GM19025 (cell line): ENCODE data around the gene NRXN3.
A peak's percentile ranks its signal among the peaks of the same experiment; 100 is the strongest.
"Not testable (repeated sequence)": the region's sequence is repeated elsewhere in the genome, so short reads cannot be mapped to it uniquely, and the experiment has no call there.

Experiments
- ATAC-seq: cut with Tn5 transposase; IDR thresholded peaks from one replicate; pipeline ENCODE4 v1.9.1; 2021; ENCODE audit warnings: mild to moderate bottlenecking, low read depth, moderate library complexity; ENCODE audit not compliant: unreplicated experiment

The NRXN3 gene

DNA sequence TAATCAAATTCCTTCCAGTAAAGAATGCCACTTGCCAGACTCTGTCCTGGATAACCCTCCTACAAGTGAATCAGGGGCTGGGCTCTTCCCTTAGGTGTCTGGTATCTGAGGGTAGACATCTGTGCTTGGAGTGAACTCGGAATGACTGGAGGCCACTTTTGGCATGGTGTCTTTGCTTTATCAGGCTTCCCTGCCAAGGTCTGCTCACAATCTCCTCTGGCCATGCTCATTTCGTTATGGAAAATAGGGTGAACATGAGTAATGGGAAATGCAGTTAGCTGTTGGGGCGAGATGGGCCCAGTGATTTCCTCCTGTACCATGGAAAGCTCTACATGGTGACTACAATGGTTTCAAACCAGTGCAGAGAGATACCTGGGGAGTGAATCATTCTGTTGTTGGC is 212.9 kb downstream of the NRXN3 start:
- ATAC-seq = no peak

DNA sequence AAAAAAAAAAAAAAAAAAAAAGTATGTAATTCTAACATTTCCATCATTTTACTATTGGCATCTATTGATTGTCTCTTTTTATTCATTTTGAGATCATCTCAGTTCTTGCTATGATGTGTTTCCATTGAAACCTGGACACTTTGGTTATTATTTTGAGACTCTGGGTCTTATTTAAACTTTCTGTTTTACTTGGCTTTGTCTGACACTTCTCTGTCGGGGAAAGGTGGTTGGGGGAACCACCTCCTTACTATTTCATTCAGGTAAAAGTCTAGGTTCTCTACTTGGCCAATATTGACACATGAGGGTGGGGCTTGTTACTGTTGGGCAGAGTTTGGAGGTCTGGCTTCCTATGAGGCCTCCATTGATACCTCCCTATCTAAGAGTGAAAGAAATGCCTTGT is 228.0 kb downstream of the NRXN3 start:
- no peak for ATAC-seq

DNA sequence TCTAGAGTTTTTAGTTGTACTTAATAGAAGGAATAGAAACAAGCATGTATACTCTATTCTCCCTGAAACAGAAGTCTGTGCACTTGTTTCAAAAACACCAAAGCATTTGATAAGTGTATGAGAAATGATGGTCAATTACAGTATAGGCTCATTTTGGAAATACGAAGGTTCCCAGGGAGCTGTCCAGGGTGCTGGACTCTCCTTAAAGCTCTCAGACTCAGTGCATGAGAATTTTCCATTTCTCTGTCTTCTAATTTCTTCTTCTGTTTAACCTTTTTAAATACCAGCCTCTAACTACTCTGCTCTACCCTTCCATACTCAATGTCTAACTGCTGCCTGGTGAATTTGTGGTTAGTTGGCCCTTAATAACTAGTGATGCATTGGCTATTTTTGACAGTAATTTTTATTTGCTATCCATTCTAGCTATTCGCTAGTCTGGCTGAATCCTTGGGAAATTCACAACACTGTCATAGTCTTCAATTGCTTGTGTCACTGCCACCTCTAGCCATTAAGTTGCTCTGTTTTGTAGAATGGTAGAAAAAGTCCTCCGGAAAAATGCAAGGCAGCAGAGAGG is 229.2 kb downstream of the NRXN3 start:
- ATAC-seq = no peak

DNA sequence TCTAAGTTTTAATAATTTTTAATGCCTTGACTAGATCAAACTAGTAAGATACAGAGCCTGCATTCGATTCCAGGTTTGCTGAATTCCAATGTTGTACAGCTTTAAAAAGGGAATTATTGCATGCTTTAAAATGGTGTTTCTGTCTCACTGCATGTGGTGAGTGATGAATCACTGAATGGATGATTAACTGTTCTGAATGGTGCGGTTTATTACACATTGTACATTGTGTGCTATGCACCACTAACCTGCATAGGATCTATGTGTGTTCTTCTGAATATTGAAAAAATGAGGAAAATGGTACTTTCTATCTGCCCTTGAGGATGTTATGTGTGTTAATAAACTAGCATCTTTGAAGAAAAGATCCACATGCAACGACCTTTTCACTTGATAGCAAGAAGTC is 231.7 kb downstream of the NRXN3 start:
- ATAC-seq = no peak

DNA sequence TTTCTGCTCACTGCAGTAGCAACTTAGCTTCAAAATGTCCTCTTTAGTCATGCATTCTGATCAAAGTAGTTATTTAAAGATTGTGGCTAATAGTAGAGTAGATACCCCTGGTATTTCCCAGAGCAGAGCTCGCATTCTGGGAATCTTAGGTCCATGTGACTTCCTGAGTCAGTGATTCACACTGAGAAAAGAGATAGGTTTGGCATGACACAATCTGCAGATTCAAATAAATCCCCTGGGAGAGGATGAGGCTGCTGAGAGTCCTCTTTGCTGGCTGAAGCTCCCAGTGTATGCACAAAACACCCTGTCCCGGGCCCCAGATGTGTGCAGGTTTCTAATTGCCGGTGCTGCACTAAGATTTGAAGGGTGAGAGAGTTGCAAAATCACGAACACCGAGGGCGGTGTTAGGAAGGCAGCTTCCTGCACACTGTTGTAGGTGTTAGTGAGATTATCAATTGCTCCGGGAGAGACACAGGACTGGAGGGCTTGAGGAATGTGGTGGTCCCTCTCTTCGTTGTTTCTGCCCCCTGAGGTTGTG is 233.2 kb downstream of the NRXN3 start:
- ATAC-seq = peak; percentile 74

DNA sequence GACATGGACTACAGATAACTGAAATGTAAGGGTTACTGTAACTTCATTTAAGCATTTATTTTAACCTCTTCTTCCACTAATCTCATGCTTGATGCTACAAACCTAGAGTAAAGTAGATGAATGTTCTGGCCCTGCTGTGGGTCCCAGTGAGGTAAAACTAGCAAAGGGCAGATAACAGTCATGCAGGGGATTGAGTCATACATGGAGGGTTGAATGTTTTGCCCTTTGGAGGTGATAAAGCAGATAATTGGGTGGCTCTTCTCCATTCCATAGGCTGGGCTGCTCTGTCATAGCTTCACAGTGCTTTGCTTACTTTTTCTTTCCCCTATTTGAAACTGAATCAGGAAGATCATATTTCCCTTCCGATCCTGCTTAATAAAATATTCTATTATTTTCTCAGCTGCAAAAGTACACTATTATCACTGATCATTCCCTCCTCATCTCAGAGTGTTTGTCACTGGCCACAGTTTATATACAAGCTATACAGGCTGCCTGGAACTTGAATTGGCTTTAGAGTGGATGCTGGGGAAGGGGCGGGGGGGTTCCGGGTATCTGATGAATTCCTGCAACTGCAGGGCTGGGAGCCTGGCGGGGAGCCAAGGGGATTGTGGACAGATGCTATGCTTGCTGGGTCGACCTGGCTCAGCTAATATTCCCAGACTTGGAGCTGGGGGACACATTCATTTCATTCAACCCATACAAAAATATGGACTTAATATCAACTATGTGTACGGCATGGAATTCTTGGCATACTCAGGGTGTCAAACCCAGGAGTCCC is 235.1 kb downstream of the NRXN3 start:
- ATAC-seq = no peak

DNA sequence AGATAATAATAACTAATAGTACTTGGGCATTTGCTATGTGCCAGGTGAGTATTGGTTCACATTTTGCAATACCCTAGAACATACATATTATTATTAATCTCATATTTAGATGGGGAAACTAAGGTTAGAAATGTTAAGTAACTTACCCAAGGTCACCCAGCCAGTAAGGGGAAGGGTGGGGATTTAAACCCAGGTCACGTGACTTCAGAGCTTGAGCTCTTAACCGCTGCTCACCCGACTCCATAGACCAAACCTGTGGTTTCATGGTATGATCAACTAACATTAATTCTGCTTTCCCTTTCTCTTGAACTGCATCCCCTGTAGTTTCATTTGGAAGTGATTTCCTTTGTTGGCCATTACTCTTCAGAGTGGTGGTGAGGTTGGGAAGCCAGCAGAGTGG is 242.3 kb downstream of the NRXN3 start:
- ATAC-seq = no peak

DNA sequence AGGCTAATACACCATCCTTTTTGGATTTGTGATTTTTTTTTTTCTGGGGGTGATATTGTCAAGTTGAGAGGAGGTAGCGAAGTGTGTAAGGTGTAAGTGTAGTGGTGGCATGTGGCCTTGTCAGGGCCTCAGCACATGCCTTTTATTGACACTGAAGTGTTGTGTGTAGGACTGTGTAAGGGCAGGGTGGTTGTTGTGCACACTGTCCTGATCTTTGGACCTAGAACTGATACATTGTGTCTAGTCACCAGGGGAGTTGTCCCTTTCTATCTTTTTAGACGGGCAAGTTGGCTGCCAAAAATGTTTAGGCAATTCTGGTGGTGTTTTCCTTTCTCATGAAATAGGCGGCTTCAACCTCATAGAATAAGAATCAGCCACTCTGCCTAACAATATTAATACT is 244.0 kb downstream of the NRXN3 start:
- no peak for ATAC-seq

DNA sequence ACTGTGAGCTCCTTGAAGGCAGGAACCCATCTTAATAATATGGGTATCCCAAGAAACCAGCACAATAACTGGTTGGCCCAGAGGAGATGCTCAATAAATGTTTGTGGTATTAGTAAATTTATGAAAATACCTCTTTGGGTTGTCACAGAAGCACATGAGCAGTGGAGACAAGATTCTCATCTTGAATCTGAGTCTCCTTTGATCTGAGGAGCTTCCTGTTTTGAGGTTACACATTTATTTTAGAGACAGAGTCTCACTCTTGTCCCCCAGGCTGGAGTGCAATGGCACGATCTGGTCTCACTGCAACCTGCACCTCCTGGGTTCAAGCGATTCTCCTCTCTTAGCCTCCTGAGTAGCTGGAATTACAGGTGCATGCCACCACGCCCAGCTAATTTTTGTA is 247.4 kb downstream of the NRXN3 start:
- no peak for ATAC-seq

DNA sequence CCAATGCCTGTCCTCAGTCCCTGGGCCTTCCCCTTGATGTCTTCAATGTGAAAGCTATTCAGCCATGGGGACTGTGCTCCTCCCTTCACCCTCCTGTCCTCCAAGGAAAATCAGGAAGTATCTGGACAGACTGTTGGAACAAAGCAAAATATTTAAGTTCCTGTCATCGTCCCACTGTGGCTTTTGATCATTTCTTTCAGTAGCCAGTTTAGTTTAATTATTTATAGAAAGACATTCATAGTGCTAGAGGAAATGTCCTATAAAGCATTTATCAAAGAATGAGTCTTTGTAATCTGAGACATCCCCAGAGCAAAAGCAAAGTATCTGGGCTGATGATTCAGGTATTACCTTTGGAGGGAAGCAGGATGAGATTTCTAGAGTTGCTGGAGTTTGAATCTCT is 254.1 kb downstream of the NRXN3 start:
- no peak for ATAC-seq

DNA sequence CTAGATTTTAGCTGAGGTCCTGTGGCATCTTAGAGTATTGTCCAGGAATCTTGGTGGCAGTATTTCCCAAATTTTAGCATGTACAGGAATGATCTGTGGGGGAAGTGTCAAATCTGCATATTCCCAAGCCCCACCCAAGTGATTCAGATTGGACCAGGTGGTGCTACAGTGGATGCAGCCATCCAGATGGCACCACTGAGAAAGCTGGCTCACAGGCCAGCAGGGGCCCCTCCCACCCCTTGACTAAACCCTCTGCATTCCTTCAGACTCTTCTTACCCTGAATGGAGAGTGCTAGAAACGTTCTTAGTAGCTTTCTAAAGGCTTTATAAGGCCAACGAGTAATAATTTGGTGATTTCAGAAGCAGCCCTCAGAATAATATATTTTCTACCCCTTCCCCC is 255.2 kb downstream of the NRXN3 start:
- no peak for ATAC-seq

DNA sequence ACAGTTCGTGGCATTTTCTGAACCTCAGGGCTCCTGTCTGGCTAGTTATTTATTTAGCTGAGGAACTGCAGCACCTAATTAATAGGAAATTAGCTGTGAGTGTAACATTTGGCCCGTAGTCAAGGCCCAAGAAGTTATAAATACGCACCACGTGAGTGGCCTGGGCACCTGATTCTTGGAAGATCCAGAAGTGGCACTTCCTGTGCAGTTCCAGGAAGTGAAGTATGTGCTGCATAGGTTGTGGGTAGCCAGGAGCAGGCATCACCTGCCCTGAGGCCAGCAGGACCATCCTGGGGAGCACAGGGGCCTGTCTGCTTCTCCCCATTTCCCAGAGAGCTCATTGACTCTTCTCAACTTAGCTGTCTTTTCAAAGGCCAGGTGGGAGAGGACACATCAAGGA is 255.6 kb downstream of the NRXN3 start:
- no peak for ATAC-seq

DNA sequence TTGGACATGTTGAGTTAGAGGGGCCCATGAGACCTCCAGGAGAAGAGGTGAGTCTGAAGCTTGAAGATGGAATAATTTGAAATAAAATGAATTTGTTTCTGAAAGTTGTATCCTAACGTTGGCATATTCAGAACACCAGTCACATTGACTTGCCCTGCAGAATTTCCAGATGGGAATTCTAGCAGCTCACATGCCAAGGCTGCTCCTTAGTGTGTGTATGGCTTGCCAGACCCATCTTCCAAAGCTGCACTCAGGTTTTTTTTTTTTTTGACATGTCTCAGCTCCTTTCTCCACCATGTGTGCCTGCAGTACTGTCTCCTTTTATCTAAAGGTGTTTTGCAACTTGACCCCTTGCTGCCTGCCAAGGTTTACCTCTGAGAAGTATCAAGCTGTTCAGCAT is 261.9 kb downstream of the NRXN3 start:
- ATAC-seq = no peak

DNA sequence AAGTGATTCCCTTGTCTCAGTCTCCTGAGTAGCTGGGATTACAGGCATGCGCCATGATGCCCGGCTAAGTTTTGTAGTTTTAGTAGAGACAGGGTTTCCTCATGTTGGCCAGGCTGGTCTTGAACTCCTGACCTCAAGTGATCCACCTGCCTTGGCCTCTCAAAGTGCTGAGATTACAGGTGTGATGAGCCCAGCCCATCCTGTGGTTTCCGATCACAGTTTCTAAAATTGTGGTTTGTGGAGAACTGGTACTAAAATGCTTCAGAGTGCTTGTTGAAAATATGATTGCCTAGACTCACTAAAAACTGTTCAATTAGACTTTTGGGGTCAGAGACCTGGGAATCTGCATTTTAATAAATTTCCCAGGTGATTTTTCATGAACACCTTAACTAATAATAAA is 267.3 kb downstream of the NRXN3 start:
- not testable (repeated sequence) for ATAC-seq

DNA sequence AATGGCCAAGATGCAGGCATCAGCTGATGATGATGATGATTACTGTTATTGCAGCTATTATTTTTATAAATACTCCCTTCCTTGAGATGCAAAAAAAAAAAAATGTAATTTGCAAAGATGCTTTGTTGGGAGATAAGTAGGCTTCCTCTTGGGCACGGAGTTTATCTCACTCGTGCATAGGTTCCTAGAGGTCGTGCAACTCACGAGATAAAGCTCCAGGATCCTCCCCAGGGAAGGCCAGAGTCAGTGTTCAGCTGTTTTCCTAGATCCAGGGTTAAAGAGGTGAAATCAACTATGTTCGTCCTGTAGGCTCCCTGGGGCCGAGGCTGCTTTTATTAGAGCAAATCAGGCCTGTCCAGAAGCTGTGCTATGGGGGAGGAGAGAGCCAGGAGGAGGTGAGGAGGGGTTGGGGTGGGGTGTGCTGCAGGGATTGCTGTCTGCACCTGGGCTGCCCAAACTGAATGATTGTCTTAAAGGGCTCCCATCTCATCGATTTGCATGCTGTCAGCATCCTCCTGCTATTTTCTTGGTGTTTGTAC is 270.3 kb downstream of the NRXN3 start:
- ATAC-seq = no peak

DNA sequence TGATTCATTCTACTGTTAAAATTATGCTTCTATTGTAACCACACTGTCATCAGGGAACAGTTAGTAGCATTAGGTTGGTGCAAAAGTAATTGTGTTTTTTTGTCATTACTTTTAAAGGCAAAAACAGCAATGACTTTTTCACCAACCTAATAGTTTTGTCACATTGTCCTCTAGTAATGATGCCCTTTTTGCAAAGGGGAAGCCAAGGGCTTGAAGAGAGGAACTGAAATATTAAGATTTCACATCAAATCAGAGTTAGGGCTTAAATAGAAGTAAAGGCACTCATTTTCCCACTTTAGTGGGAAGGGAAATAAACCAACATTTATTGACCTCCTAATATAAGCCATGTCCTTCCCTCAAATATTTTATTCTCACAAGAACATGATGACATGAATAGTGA is 273.7 kb downstream of the NRXN3 start:
- no peak for ATAC-seq

DNA sequence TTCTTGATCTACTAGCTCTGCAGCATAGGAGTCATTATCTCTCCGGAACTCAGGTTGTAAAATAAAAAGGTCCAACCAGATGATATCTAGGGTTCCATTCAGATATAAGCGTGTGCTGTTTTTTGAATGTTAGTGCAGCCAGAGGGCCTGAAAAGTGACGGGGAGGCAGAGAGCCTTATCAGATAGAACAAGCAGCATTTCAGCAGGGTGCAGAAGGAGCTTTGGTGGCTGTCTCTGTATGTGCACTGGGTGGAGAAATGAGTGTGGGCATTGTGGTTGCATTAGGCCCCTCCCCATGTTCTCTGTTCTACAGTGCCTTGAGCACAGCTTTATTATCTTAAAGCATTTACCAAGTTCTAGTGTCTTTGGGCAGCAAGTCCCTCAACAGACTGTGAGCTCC is 275.1 kb downstream of the NRXN3 start:
- ATAC-seq = no peak

DNA sequence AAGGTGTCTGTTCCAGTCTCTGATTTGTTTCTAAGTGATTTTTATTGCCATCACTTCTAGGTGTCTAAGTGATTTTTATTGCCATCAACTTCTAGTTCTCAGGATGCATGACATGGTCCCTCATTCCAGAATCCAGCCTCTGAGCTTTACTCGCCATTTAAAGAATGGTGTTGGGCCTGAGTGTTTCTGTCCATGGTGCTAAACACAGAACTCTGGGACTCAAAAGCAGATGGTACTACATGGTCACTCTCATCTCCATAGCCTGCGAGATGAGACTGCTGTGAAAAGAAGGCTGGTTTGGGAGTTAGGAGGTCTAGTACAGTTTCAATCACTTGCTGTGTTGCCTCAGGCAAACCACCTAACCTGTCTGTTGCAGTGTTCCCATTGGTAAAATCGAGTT is 276.6 kb downstream of the NRXN3 start:
- no peak for ATAC-seq

DNA sequence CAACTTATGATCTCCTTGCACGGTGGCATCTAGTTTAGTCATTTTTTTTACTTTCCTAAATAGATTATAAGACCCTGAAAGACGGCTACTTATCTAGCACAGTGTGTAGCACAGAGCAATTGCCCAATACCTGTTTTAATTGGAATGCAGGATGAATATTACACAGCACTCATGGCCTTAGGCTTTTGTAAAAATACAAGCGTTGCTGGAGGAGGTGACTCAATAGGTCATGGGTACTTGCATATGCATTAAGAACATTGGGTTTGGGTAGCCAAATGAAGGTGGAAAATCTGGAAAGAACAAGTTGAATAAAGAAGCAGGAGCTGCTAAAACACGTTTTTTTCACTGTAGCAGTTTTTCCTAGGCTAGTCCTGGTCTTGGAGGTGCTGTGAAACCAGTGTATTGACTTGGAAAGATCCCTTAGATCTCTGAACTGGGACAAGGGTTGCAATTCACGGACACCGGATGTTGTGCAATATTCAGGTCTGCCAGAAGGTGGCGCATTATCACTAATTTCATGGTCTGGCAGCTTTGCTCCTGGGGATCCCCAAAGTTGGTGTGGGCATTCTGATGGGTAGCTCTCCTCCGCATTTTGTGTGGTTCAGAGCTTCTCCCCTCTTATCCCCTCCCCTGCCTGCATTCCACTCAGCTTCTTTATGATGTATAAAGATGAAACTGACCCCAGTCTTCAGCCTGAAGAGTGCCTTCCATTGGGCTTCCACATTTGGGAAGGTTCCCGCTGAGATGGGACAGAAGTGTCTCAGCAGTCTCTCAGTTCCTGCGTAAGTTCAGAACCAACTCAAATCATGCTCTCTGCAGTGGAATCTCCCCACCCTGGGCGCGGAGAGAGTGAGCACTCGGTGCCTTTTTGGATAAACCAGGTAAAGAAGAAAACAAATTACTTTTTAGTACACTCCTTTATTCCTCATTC is 278.3 kb downstream of the NRXN3 start:
- no peak for ATAC-seq

DNA sequence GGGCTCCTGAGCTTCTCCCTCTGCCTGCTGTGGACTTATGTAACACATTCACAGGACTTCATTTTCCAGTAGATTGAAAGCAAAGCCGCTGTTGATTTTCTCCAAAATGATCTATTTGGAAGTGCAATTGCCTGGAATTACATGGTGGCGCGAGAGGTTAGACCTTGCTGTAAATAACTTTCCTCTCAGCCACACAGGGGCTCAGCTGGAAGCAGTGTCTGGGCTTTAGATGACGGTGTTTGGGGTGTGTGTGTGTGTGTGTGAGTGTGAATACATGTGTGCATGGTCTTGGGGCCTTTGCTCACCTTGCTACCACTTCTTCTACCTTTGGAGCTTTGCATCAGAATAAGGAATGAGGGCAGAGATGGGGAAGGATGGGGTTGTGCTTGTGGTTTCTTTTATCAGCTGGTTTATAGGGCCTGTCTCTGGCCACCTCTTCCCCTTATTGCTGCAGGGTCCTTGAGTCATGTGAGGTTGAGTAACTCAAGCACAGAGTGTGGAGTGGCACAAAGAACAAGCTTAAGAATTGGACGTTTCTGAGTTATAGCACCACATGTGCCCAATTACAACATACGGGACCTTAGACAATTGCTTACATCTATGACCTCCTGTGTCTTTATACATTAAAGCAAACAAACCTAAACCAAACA is 280.6 kb downstream of the NRXN3 start:
- ATAC-seq = no peak
